Measurements from ENCODE around the gene MSH2. TPM values are rescaled to one million over a fixed set of nuclear protein-coding genes. Genes with fewer than 3 reads are reported as not detected.
"Not testable (repeated sequence)": the region's sequence is repeated elsewhere in the genome, so short reads cannot be mapped to it uniquely, and the experiment has no call there.

Gene MSH2
- total RNA-seq, 1 donor, result 14.5 TPM

- Histone ChIP-seq H2AFZ (ENCODE audit: low read length) (no peak overlapping the region), H3K27ac (ENCODE audit: low read depth, low read length) (no peak overlapping the region), H3K4me1 (ENCODE audit: insufficient read depth, low read length) (peaks cover 11% of the 10 kb centered on the region), H3K4me2 (ENCODE audit: insufficient read depth, low read length) (no peak overlapping the region), H3K27me3 (ENCODE audit: insufficient read depth, low read length) (peaks cover 4% of the 10 kb centered on the region), H3K4me3 (ENCODE audit: insufficient read depth, low read length) (no peak overlapping the region), H4K20me1 (ENCODE audit: insufficient read depth, low read length) (no peaks in the 10 kb centered on the region), H3K9me3 (ENCODE audit: low read depth, low read length) (no peaks in the 10 kb centered on the region), H3K79me2 (ENCODE audit: insufficient read depth, low read length) (no peaks in the 10 kb centered on the region), H3K36me3 (ENCODE audit: insufficient read depth, low read length) (no peaks in the 10 kb centered on the region)
- no peak for DNase-seq (ENCODE audit: insufficient read length, low spot score, missing footprints)
- TF ChIP-seq, protein P1, sequence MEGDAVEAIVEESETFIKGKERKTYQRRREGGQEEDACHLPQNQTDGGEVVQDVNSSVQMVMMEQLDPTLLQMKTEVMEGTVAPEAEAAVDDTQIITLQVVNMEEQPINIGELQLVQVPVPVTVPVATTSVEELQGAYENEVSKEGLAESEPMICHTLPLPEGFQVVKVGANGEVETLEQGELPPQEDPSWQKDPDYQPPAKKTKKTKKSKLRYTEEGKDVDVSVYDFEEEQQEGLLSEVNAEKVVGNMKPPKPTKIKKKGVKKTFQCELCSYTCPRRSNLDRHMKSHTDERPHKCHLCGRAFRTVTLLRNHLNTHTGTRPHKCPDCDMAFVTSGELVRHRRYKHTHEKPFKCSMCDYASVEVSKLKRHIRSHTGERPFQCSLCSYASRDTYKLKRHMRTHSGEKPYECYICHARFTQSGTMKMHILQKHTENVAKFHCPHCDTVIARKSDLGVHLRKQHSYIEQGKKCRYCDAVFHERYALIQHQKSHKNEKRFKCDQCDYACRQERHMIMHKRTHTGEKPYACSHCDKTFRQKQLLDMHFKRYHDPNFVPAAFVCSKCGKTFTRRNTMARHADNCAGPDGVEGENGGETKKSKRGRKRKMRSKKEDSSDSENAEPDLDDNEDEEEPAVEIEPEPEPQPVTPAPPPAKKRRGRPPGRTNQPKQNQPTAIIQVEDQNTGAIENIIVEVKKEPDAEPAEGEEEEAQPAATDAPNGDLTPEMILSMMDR (IDR thresholded peaks at IDR 0.05; ENCODE audit: extremely low read depth, low read depth, low read length), result no peak
Measured at GRCh38 chr2:47499093-47499492, 96.1 kb downstream of the MSH2 start.

DNA sequence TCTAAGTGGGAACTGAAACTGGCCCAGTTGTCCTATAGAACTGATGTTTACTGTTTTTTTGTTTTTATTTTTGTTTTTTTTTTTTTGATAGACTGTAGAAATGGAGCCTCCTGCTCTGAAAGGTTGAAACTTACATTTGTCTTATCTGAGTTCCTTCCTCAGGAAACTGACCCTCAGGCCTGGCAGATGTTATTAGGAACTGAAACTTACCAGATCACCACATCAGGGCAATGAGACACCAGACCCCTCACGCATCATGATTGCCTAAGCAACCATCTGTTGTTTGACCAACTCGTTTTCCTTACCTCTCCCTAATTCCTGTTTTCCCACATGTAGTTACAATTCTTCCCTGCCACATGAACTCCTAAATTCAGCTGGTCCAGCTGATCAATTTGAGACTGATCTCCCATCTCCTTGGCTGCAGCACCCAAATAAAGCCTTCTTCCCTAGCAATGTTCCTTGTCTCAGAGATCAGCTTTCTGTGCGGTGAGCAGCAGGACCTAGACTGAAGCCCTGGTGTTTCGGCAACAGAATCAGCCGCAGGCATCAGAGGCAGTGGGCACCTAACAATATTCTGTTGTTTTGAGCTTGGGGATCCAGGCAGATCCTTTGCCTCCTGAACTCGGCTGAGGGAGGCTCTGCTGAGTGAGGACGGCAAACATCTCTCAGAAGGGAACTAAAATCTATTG lies 96.8 kb downstream of the MSH2 start:
- H3K9me3 ChIP-seq (ENCODE audit: low read depth, low read length), result no peaks in the 10 kb centered on the region
- no peaks in the 10 kb centered on the region for H3K27me3 ChIP-seq (ENCODE audit: insufficient read depth, low read length)
- H3K4me2 ChIP-seq (ENCODE audit: insufficient read depth, low read length), result no peak overlapping the region
- no peaks in the 10 kb centered on the region for H3K36me3 ChIP-seq (ENCODE audit: insufficient read depth, low read length)
- H3K27ac ChIP-seq (ENCODE audit: low read depth, low read length), result no peak overlapping the region
- no peak overlapping the region for H3K4me3 ChIP-seq (ENCODE audit: insufficient read depth, low read length)
- no peaks in the 10 kb centered on the region for H4K20me1 ChIP-seq (ENCODE audit: insufficient read depth, low read length)
- no peaks in the 10 kb centered on the region for H3K79me2 ChIP-seq (ENCODE audit: insufficient read depth, low read length)
- TF ChIP-seq, protein P1 (IDR thresholded peaks at IDR 0.05; ENCODE audit: extremely low read depth, low read depth, low read length), result no peak
- peaks cover 11% of the 10 kb centered on the region for H3K4me1 ChIP-seq (ENCODE audit: insufficient read depth, low read length)
- no peak overlapping the region for H2AFZ ChIP-seq (ENCODE audit: low read length)
- DNase-seq (ENCODE audit: insufficient read length, low spot score, missing footprints), result peak; percentile 68

- H3K36me3 ChIP-seq (ENCODE audit: insufficient read depth, low read length), result no peaks in the 10 kb centered on the region
- H3K4me1 ChIP-seq (ENCODE audit: insufficient read depth, low read length), result peaks cover 11% of the 10 kb centered on the region
- DNase-seq (ENCODE audit: insufficient read length, low spot score, missing footprints), result no peak
- TF ChIP-seq, protein P1 (IDR thresholded peaks at IDR 0.05; ENCODE audit: extremely low read depth, low read depth, low read length), result no peak
- no peaks in the 10 kb centered on the region for H3K27me3 ChIP-seq (ENCODE audit: insufficient read depth, low read length)
- no peaks in the 10 kb centered on the region for H3K9me3 ChIP-seq (ENCODE audit: low read depth, low read length)
- H3K4me3 ChIP-seq (ENCODE audit: insufficient read depth, low read length), result no peak overlapping the region
- no peak overlapping the region for H2AFZ ChIP-seq (ENCODE audit: low read length)
- no peaks in the 10 kb centered on the region for H3K79me2 ChIP-seq (ENCODE audit: insufficient read depth, low read length)
- peak overlapping the region; percentile 19 for H3K27ac ChIP-seq (ENCODE audit: low read depth, low read length)
- H3K4me2 ChIP-seq (ENCODE audit: insufficient read depth, low read length), result no peak overlapping the region
- no peaks in the 10 kb centered on the region for H4K20me1 ChIP-seq (ENCODE audit: insufficient read depth, low read length)
Measured at GRCh38 chr2:47501374-47502200, 98.6 kb downstream of the MSH2 start.

GRCh38 chr2:47502498-47502897 lies 99.5 kb downstream of the MSH2 start:
- DNase-seq (ENCODE audit: insufficient read length, low spot score, missing footprints); H3K4me3 ChIP-seq (ENCODE audit: insufficient read depth, low read length); H3K27ac ChIP-seq (ENCODE audit: low read depth, low read length); H3K36me3 ChIP-seq (ENCODE audit: insufficient read depth, low read length); H2AFZ ChIP-seq (ENCODE audit: low read length); H4K20me1 ChIP-seq (ENCODE audit: insufficient read depth, low read length); H3K9me3 ChIP-seq (ENCODE audit: low read depth, low read length); H3K79me2 ChIP-seq (ENCODE audit: insufficient read depth, low read length); H3K4me2 ChIP-seq (ENCODE audit: insufficient read depth, low read length); H3K27me3 ChIP-seq (ENCODE audit: insufficient read depth, low read length): not testable (repeated sequence)
- H3K4me1 ChIP-seq (ENCODE audit: insufficient read depth, low read length), result peaks cover 11% of the 10 kb centered on the region

Data from osteoblast (primary cell).